Skin of body (tissue), 2 donors: ENCODE measurements around the gene AZU1. TPM values are rescaled to one million over a fixed set of nuclear protein-coding genes. Genes with fewer than 3 reads are reported as not detected.

Source experiments
- DNase-seq: peaks from one replicate; lab custom pipeline; 2025; lab: John Stamatoyannopoulos, UW
- total RNA-seq: library from RNA; depleted of rRNA; stranded (reverse); fragments of >200 nt; gene quantifications from one replicate; pipeline ENCODE4 v1.2.3, GENCODE V29; 2014

The AZU1 gene
- total RNA-seq, 1 donor from 2014 or later, result 12.8 TPM

DNA sequence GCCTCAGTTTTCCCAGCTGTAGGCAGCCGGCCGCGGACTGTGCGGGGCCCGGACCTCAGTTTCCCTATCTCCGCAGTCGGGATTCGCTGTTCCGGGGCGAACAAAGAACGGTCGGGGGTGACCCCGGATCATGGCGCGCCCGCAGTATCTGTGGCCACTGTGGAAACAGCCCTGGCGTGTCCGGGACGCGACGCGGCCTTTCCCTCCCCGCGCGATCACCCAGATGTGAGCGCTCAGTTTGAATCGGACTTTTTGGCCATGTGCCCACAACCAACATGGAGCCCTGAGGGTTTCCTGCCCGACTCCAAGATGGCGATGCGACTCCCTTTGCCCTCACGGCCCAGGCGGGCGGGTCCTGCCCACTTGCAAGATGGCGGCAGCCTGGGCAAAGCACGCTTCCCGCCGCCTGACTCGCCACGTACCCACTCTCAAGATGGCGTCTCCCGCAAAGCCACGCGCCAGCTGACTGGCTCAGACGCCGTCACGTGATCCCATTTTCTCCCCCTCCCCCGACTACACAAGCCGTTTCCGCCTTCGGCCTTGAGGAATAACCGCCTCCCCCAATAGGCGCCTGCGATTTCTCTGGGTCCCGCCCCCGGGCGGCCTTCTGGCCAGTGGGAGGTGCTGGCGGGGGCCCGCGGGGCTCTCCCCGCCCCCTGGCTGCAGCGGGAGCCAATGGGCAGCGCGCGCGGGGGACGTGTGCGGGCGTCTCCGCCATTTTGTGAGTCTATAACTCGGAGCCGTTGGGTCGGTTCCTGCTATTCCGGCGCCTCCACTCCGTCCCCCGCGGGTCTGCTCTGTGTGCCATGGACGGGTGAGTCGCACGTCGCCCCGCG, 30.7 kb upstream of the AZU1 start, which contains the start of gene PTBP1:
Gene PTBP1, plus strand, starts transcription at position 761 of the 836 bp plus-strand sequence. Its CDS starts 46 bp downstream, at position 807.
- peak; percentile 100 for DNase-seq

DNA sequence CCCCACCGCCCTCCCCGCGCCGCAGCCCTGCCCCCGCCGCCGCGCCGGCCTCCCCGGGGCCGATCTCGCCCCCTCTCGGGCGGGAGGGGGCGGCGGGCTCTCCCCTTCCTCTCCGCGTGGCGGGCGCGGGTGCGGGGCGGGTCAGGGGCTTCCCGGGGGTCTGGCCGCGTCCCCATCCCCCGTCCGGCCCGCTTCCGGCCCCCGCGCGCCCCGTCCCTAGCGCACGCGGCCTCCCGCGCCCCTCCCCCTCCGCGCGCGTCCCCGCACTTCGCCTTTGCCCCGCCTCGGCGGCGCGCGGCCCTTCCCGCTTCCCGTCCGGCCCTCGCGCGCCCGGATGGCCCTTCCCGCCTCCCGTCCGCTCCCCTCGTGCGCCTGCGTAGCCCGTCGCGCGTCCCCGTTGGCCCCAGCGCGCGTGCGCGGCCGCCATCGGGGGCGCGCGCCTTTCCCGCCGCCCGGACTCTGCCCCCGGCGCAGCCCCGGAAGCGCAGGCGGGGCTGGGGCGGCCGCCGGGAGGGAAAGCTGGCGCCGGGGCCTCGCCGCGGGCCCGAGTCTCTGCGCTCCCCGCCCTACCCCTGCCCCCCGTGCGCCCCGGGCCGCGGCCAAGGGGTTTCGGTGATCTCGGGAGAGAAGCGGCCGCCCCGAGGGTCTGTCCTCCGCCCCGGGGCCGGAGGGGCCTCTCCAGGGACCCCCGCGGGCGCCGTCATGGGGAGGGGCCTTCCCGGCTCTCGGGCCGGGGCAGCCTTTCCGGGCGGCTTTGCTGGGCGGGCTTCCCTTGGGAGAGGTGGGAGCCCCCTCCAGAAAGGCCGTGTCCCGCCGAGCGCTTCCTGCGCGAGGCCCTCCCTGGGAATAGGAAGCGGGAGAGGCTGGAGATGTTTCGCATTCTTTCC, 29.9 kb upstream of the AZU1 start:
- DNase-seq, result peak; percentile 93

DNA sequence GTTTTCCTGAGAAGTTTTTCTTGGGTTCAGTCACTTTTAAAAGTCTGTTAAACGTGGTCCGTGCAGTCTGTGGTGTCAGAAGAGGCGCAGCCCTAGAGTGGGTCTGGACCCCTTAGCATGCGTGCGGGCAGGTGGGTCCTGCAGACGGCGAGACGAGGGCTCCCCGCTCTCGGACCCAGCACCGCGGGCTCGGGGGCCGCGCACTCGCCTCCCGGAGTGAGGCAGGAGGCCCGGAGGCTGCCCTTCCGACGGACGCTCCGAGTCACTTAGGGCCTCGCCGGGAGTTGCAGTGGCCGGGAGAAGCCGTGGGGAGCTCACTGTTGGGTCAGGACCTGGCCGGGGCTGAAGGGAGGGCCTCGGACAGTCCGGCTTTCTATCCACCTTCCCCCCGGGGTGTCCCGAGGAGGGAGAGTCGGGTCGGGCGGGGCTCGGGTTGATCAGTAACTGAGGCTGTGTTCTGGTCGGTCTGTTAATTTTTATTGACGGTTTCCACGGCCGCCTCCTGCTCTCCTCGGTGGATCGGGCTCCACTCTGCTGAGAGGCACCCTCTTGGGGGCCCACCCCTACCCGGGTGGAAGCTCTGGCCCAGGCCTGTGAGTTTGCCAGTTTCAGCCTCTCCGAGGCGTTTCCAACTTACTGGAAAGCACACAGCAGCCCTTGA, 29.1 kb upstream of the AZU1 start:
- DNase-seq, result no peak

DNA sequence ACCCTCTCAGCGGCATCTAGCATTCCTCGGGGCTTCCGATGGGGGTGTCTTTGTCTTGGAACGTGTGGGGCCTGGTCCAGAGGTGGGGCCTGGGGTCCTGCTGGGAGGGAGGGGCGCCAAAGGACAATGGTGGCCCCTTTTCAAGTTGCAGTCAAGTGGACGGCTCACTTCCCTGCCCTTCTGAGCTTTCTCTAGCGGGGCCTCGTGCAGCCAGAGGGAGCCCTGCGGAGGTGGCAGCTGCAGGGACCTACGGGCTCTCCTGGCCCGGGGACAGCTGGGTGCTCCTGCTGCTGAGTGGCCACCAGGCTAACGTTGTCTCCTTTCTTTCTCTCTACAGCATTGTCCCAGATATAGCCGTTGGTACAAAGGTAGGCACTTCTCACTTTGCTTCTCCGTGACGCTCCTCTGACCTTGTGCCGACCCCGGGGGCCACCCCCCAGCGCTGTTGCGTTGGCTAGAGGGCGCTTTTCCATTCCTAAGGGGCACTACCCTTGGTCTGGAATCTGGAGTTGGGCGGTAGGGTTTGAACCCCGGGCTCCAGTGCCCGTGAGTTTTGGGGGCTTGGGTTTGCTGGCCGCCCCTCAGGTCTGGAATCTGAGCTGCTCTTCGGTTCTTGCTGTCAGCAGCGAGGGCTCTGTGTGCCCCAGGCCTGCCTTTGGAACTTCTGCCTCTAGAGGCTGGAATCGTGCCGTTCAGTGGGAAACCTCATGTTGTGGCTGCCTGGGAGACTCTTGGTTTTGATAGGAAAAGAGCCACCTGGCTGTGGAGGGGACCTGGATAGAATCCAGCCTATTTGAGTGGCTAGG, 28.4 kb upstream of the AZU1 start:
- DNase-seq, result no peak

DNA sequence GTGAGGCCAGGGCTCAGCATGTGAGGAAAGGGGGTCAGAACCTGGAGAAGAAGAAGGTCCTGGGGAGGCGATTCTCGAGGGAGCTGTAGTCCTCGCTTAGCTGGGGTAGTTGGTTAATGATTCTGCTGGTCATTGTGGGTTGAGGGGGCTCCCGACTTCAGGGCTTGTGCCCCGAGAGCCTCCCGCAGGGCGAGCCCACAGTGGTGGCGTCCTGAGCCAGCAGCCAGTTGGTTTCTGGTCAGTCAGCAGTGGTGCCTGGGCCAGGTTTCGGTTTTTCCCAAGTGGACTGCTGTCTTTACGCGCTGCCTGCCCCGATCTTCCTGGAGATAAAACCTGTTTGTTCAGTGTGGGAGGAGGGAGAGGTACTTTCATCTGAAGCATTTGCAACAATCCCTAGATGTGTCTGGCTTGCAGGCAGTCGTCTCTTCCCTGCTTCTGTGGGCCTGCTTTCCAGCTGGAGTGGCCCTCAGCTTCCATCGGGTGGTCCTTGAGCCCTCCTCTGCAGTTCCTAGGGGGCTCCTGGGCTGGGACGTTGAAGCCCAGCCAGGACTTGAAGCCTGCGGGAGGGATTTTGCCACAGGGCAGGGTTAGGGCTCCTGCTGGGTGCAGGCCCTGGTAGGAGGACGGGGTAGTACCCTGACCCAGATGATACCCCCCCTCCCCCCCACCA, 27.1 kb upstream of the AZU1 start:
- DNase-seq, result no peak

DNA sequence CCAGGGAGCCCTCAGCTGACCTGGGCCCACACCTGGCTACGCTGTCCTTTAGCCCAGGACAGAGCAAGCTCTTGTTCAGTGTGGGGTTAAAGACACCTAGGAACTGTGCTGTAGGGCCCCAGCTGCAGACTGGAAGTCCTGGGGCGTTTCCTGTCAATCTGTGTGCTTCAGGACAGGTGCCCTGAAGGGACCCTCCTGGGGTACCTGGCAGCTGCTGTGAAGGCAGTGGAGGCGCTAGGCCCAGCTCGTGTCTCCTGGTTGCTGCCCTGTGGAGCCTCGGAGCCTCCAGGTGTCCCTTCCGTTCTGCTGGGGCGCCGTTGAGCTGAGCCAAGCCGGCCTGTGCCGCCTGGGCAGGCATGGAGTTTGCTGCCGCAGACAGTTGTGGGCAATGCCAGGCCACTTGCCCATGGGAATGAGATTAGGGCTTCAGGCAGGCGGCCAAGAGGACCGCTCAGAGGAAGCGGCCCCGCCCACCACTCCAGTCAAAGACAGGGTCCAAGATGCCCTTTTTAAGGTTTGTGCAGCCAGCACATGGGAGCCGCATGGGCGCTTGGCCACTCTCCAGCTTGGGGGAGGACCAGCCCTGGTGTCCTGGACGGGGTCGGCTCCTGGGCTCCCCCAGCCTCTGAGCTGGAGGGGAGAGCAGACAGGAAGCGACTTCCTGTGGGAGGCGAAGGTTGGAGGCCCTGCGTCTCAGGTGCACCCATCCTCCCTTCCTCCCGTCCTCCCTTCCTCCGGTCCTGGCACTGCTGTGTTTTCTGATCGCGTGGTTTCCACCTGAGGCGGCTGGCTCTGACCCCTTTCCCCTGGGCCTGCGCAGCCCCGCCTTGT, 26.4 kb upstream of the AZU1 start:
- no peak for DNase-seq

DNA sequence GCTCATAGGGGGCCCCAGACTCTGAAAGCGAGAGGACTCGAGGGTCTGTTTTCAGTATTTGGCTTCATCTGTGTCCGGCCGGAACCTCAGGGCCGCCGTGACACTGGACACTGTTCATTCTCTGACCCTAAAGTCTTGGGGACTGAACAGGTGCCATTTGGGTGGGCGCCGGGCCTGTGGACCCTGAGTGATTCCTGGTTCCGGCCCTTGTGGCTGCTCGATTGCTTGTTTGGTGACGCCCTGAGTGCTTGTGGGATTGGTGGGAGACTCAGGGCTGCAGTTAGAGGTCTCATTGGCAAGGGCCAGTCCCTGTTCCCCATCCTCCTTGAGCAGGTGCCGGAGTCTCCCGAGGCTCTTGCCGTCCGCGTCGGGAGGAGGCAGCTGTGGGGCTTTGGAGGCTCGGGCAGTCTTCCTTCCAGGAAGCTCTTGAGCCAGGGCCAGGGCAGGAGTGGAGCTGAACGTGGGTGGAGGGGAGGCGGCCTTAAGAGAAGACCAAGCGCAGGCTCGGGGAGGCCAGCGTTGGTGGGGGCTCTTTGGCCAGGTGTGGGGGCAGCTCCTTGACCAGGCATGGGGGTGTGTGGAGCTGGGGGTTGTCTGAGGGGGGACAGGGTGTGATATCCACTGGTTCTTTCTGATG, 25.7 kb upstream of the AZU1 start:
- DNase-seq, result no peak

DNA sequence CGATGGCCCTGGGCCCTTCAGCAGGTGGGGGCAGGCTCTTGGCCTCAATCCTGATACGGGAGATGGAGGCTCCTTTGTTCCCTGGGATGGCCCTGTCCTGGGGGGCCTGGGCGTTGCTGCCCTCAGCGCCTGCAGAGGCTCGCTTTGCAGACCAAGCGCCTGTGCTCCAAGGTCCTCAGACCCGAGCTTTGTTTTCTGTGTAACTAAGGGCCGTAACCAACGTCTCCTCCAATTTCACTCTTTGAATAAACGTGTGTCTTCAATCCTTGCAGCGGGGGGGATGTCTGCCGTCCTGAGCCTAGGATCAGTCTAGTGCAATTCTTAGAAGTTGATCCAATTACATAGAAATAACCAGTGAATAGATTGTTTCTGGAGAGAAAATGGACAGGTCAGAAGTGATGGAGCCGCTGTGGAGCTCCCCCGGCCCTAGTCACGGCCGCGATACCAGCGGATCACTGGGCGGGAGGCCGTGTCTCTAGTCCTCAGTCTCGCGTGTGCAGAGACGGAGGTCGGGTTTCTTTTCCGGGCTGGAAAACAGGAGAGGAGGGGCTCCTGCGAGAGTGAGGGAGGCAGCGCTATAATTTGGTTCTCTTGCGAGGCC, 25.0 kb upstream of the AZU1 start:
- no peak for DNase-seq

DNA sequence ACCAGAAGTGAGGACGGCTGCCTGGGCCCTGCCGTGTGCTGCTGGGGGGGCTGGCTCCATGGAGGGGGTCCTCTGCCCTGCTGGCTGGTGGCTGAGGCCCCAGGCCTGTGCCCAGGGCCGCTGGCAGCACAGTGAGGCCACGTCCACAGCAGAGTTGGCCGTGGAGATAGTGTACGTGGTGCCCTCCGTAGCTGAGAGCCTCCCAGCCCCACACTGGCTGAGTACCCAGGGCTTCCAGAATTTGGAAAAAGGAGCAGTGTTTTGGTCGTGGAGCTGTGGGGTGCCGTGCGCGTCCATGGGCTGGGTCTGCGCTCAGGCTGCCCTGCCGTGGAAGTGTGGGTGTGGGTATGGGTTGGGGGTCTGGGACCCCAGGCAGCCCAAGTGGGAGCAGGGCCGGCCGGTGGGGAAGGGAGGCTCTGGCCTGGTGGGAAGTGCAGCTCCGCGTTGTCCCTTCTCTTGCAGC, 24.5 kb upstream of the AZU1 start:
- no peak for DNase-seq

DNA sequence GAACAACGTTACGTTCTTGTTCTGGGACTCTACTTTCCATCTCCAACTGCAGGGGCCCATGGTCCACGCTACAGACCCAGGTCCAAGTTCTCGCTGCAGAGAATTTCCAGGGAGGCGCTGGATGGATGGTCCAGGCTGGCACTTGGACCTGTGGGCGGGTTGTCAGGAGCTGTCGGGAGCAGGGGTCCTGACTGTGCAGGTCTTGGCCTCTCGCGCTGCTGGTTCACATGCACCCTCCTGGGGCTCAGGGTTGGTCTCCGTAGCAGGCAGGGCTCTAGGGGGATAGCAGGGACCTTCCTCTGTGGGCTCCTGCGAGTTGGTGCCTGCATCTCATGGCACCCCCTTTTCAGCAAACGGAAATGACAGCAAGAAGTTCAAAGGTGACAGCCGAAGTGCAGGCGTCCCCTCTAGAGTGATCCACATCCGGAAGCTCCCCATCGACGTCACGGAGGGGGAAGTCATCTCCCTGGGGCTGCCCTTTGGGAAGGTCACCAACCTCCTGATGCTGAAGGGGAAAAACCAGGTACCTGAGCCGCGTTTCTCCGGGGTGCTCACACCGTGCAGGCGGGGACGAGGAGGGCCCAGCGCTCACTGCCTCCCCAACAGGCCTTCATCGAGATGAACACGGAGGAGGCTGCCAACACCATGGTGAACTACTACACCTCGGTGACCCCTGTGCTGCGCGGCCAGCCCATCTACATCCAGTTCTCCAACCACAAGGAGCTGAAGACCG, 23.8 kb upstream of the AZU1 start:
- DNase-seq, result no peak

DNA sequence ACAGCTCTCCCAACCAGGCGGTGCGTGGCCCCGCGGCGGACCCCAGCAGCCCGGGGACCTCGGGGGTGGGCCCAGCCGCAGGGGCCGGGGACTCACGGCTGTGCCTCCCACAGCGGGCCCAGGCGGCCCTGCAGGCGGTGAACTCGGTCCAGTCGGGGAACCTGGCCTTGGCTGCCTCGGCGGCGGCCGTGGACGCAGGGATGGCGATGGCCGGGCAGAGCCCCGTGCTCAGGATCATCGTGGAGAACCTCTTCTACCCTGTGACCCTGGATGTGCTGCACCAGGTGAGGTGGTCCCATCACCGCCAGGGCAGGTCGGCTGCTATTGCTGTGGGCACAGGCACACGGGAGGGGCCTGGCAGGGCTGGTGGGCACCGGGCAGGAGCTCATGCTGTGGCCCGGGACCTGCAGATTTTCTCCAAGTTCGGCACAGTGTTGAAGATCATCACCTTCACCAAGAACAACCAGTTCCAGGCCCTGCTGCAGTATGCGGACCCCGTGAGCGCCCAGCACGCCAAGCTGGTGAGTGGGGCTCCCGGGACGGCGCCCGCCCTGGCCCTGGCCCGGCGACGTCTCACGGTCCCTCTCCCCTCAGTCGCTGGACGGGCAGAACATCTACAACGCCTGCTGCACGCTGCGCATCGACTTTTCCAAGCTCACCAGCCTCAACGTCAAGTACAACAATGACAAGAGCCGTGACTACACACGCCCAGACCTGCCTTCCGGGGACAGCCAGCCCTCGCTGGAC, 23.0 kb upstream of the AZU1 start:
- no peak for DNase-seq

DNA sequence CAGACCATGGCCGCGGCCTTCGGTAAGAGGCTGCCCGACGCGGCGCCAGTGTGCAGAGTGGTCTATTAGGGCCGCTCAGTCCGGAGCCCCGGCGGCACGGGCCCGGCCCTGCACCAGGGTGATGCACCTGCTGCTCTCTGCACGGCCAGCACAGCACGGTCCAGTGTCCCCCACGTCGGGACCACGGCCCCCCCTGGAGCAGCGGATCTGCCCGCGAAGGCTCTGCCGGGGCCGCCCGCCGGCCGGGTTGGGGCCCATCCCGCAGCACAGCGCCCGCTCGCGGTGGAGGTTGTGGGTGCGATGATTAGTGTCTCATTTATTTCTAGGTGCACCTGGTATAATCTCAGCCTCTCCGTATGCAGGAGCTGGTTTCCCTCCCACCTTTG, 22.5 kb upstream of the AZU1 start:
- DNase-seq, result no peak

DNA sequence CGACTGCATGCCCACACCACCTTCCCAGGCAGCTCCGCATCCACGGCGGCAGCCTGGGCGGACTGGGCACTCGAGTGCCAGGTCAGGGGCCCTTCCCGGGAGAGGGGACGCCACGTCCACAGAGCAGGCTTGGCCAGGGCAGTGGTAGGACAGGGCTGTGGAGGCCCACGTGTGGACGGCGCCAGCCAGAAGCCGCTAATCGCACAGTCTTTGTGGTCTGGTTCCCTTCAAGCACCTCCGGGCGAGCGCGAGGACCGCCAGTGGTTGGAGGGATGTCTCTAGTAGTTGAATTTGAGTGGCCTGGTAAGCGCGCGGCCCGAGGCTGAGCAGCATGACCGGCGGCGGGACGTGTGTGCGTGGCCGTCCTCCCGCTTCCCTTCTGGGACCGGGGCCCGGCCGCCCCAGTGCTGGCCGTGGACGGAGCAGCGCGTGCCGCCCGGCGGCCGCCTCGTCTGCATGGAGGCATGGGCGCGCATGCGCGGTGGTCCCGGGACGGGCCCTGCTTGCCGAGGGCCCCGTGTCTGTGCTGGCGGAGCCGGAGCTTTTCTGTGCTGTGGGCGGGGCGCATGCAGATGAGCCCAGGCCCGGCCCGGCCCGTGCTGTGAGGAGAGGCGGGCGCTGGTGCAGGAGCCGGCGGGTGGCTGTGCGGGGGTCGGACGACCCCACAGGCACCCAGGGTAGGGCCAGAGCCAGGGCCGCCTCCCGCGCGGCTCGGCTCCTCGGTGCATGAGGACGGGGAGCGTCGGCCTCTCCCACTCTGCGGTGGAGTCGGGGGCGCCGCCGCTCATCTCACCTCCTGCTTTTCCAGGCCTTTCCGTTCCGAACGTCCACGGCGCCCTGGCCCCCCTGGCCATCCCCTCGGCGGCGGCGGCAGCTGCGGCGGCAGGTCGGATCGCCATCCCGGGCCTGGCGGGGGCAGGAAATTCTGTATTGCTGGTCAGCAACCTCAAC, 21.8 kb upstream of the AZU1 start:
- DNase-seq, result no peak

DNA sequence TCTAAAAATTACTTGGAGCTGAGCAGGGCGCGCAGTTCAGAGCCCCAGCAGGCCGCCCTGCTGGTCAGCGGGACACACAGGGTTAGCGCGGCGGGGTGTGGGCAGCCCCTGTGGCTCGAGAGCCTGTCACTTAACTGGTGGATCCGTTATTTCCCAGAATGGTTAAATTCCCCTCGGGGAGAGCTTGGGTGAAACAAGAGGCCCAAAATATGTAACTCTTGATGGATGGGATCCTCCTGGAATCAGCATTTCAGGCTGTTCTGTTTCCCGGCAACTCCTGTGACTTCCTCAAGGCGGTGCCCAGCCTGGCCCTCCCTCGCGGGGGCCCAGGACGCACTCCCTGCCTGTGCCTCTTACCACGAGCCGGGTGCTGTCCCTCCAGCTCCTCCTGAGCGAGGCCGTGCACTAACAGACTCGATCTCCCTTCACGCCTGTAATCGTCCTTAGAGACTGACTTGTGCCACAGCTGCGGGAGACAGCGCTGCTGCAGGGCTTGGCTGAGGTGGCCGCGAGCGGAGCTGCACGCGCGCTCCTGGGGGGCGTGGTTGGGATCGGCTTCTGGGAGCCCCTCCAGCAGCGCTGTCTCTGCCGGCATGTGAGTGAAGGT, 20.7 kb upstream of the AZU1 start:
- DNase-seq, result no peak

DNA sequence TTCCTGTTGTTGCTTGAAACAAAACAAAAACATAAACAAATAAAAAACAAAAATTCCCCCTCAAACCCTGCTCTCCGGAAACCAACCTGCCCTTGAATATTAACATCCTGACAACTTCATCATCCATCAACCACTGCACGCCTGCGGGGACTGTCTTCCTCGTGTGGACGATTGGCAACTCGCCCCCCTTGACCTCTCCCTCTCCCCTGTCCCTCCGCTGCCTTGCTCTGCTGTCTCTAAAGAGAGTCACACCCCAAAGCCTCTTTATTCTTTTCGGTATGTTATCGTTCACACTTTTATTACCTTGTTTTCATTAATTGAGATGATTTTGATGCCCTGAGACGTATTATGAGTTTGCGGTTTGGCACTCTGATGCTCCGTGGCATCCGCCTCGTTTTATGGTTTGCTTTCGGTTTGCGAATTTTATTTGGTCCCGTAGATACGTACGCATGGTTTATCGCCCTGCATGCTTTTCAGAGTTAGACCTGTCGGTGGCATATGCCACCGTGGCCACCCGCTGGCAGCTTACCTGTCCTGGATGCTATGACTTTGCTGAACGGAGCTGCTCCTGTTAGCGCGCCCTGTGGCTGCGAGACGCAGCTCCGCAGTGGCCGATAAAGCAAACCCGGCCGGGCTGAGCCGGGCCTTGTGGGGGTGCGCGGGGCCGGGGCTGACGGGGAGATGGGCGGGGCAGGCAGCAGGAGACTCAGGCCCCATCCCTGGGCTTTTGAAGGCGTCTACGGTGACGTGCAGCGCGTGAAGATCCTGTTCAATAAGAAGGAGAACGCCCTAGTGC, 19.8 kb upstream of the AZU1 start:
- DNase-seq, result no peak
